ENCODE measurements around the gene PCDHA4.
"Not testable (repeated sequence)": the region's sequence is repeated elsewhere in the genome, so short reads cannot be mapped to it uniquely, and the experiment has no call there.

Gene PCDHA4

GRCh38 chr5:140806834-140807775, at the start of gene PCDHA4:
TSS of gene PCDHA4 (plus strand) at chr5:140807068.
- peak; percentile 25 for DNase-seq

DNA sequence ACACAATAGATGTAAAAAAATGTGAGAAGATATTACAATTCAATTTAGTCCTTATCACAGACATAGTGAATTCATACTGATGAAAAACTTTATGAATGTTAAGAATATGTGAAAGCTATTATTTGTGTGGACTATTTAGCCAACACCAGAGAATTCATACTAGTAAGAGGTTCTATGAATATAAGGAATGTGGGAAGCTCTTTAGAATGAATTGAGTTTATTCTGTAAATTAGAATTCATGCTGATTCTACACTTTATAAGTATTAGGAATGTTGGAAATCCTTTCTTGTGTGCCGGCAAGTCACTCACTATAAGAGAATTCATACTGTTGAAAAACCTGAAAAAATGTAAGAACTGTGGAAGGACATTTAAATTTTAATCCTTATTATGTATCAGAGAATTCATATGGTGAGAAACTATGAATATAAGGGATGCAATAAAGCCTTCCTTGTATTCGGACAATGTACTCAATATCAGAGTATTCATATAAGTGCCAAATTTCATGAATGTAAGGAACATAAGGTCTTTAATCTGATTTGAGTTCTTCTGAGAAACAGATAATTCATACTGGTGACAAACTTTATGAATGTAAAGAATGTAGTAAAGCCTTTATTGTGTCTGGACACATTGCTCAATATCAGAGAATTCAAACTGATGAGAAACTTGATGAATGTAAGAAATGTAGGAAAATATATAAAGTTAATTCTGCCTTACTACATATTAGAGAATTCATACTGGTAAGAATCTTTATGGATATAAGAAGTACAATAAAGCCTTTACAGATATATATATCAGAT, 42.5 kb upstream of the PCDHA4 start:
- peak; percentile 3 for DNase-seq

DNA sequence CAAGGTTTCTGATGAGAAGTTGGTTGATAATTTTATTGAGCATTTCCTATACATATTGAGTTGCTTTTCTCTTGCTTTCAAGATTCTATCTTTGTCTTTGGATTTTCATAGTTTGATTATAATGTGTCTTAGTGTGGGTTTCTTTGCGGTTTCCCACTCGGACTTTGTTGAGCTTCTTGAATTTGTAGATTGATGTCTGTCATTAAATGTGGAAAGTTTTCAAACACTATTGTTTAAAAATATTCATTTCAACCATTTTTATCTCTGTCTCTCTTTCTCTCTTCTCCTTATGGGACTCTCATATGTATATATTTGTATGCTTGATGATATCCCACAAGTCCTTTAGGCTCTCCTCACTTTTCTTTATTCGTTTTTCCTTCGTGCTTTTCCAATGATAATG, 39.4 kb upstream of the PCDHA4 start:
- no peak for DNase-seq

DNA sequence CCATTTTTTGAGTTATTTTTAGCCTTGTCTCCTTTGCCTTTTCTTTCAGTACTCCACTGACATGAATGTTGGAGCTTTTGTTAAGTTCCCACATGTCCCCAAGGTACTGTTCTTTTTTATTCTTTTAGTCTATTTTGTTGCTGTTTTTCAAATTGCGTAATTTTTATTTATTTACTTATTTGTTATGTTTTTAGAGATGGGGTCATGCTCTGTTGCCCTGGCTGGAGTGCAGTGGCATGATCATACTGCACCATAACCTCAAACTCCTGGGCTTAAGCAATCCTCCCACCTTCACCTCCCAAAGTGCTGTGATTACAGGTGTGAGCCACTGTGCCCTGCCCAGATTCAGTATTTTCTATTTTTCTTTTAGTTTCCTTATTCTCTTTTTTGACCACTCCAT, 26.4 kb upstream of the PCDHA4 start:
- no peak for DNase-seq

DNA sequence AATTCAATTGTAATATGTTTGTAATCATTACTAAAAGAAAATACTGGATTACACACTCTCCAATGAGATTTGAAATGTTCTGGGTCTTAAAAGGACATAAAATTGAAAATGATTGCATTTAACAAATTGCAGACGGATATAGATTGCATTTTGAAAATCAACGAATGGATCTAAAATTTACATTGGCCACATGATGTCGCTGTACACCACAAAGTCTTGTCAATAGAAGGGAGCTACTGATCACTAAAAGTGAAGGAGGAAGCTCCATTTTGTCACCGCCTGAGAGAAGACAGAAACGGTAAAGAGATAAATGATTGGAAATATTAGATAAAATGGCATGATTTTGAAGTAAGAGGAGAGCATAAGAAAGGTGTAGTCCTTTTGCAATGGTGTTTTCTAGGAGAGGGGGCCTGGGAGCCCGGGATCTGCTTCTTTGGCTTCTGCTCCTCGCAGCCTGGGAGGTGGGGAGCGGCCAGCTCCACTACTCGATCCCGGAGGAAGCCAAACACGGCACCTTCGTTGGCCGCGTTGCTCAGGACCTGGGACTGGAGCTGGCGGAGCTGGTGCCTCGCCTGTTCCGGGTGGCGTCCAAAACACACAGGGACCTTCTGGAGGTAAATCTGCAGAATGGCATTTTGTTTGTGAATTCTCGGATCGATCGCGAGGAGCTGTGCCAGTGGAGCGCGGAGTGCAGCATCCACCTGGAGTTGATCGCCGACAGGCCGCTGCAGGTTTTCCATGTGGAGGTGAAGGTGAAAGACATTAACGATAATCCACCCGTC, 20.8 kb upstream of the PCDHA4 start, which contains the start of gene PCDHA1:
Gene PCDHA1, plus strand, starts transcription at position 236 of the 782 bp plus-strand sequence.
- no peak for DNase-seq

GRCh38 chr5:140787422-140787821, 19.4 kb upstream of the PCDHA4 start:
- DNase-seq: not testable (repeated sequence)

GRCh38 chr5:140787849-140788504, 18.9 kb upstream of the PCDHA4 start:
- DNase-seq: not testable (repeated sequence)

- DNase-seq: no peak
Observed at GRCh38 chr5:140791089-140791488, 15.8 kb upstream of the PCDHA4 start.

DNA sequence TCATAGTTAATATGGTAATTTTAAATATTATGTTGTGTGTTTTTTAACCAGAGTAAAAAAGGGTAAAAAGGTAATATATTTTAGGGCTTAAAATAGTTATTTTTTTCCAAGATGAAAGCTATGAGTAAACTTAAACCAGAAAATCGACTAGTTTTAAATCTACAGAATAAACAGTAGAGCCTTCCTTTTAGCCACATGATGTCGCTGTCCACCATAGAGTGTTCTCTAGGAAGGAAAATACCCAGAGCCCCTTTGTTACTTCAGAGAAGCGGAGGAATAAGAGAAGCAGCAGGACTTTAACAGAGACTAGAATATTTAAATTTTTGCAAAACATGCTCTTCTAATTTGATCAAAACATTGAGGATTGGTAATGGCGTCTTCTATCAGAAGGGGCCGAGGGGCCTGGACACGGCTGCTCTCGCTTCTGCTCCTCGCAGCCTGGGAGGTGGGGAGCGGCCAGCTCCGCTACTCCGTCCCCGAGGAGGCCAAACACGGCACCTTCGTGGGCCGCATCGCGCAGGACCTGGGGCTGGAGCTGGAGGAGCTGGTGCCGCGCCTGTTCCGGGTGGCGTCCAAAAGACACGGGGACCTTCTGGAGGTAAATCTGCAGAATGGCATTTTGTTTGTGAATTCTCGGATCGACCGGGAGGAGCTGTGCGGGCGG, 12.1 kb upstream of the PCDHA4 start, which contains the start of gene PCDHA2:
Gene PCDHA2, plus strand, starts transcription at position 258 of the 664 bp plus-strand sequence.
- no peak for DNase-seq

GRCh38 chr5:140795259-140795641, 11.6 kb upstream of the PCDHA4 start:
- peak; percentile 12 for DNase-seq

GRCh38 chr5:140796072-140796717, 10.7 kb upstream of the PCDHA4 start:
- DNase-seq: not testable (repeated sequence)

DNA sequence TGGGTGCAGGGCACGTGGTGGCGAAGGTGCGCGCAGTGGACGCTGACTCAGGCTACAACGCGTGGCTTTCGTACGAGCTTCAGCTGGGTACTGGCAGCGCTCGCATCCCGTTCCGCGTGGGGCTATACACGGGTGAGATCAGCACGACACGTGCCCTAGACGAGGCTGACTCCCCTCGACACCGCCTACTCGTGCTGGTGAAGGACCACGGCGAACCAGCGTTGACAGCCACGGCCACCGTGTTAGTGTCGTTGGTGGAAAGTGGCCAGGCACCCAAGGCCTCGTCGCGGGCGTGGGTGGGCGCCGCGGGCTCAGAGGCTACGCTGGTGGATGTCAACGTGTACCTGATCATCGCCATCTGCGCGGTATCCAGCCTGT, 10.2 kb upstream of the PCDHA4 start:
- DNase-seq: no peak

GRCh38 chr5:140800816-140801493, 5.9 kb upstream of the PCDHA4 start, which contains the start of gene PCDHA3:
TSS of gene PCDHA3 (plus strand) at chr5:140801057.
- peak; percentile 17 for DNase-seq

GRCh38 chr5:140801494-140801841, 5.4 kb upstream of the PCDHA4 start:
- DNase-seq: peak; percentile 5

- DNase-seq: not testable (repeated sequence)
Observed at GRCh38 chr5:140802381-140802780, 4.5 kb upstream of the PCDHA4 start.

GRCh38 chr5:140802781-140803271, 4.0 kb upstream of the PCDHA4 start:
- no peak for DNase-seq

DNA sequence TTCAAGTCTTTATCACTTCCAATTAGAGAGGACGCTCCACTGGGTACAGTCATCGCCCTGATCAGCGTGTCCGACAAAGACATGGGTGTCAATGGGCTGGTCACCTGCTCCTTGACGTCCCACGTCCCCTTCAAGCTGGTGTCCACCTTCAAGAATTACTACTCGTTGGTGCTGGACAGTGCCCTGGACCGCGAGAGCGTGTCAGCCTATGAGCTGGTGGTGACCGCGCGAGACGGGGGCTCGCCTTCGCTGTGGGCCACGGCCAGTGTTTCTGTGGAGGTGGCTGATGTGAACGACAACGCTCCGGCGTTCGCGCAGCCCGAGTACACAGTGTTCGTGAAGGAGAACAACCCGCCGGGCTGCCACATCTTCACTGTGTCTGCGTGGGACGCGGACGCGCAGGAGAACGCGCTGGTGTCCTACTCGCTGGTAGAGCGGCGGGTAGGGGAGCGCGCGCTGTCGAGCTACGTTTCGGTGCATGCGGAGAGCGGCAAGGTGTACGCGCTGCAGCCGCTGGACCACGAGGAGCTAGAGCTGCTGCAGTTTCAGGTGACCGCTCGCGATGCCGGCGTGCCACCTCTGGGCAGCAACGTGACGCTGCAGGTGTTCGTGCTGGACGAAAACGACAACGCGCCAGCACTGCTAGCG, 1.5 kb downstream of the PCDHA4 start:
- not testable (repeated sequence) for DNase-seq

- no peak for DNase-seq
Observed at GRCh38 chr5:140808889-140809291, 2.0 kb downstream of the PCDHA4 start.

DNA sequence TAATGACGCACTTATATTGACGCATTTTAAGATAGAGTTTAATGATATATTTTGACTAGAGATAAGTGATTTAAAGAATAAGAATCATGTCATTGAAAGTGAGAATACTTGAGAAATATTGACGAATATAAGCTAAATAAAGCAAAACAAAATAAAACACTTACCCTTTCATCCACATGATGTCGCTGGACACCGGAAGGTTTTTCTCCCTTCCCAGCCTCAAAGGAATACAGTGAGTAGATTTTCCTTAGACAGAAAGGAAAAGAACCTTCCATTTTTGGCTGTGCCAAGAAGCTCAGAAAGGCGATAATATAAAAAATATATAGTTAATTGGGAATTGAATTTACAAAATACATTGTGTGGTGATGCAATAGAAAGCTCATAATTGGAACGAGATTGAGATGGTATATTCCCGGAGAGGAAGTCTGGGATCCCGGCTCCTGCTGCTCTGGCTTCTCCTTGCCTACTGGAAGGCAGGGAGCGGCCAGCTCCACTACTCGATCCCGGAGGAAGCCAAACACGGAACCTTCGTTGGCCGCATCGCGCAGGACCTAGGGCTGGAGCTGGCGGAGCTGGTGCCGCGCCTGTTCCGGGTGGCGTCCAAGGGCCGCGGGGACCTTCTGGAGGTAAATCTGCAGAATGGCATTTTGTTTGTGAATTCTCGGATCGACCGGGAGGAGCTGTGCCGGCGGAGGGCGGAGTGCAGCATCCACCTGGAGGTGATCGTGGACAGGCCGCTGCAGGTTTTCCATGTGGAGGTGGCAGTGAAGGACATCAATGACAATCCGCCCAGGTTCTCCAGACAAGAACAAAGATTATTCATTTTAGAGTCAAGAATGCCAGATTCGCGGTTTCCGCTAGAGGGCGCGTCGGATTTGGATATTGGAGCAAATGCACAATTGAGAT, 14.8 kb downstream of the PCDHA4 start, which contains the start of gene PCDHA5:
Gene PCDHA5, plus strand, starts transcription at position 239 of the 906 bp plus-strand sequence.
- peak; percentile 42 for DNase-seq

Data from hematopoietic multipotent progenitor cell treated with erythropoietin and hydrocortisone succinate and interleukin-3 and kit ligand, for 6 days (in vitro differentiated cells).